ENCODE results near the gene NPR2.

The NPR2 gene

GRCh38 chr9:35852876-35853865, 61.8 kb downstream of the NPR2 start:
- DNase-seq (ENCODE audit: extremely low read depth in 1 of 2, low read depth in 1 of 2): no peak

GRCh38 chr9:35854091-35854762, 62.8 kb downstream of the NPR2 start:
- DNase-seq (ENCODE audit: extremely low read depth in 1 of 2, low read depth in 1 of 2): no peak

GRCh38 chr9:35856206-35856605, 64.8 kb downstream of the NPR2 start:
- DNase-seq (ENCODE audit: extremely low read depth in 1 of 2, low read depth in 1 of 2): no peak

- DNase-seq (ENCODE audit: extremely low read depth in 1 of 2, low read depth in 1 of 2): no peak
Observed at GRCh38 chr9:35856882-35857281, 65.5 kb downstream of the NPR2 start.

GRCh38 chr9:35858458-35858857, 67.1 kb downstream of the NPR2 start:
- no peak for DNase-seq (ENCODE audit: extremely low read depth in 1 of 2, low read depth in 1 of 2)
